ENCODE results near the gene ZCCHC17. TPM values are rescaled to one million over a fixed set of nuclear protein-coding genes. Genes with fewer than 3 reads are reported as not detected.
"Not testable (repeated sequence)": the region's sequence is repeated elsewhere in the genome, so short reads cannot be mapped to it uniquely, and the experiment has no call there.

The ZCCHC17 gene
- total RNA-seq, 2 donors from 2014 or later: 35.3 to 37.8 TPM

DNA sequence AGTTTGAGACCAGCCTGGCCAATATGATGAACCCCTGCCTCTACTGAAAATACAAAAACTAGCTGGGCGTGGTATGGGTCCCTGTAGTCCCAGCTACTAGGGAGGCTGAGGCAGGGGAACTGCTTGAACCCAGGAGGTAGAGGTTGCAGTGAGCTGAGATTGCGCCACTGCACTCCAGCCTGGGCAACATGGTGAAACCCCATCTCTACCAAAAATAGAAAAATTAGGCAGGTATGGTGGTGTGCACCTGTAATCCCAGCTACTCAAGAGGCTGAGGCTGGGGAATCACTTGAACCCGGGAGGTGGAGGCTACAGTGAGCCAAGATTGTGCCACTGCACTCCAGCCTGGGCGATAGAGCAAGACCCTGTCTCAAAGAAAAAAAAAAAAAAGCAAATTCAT lies 9.0 kb upstream of the ZCCHC17 start:
- H3K27me3 Mint-ChIP-seq; H3K27ac Mint-ChIP-seq; H3K4me1 Mint-ChIP-seq (ENCODE audit: low read depth in 2 of 2); H3K4me3 Mint-ChIP-seq; DNase-seq (ENCODE audit: low spot score); H3K9me3 Mint-ChIP-seq; ATAC-seq: not testable (repeated sequence)
- peaks cover 31% of the 10 kb centered on the region for H3K36me3 Mint-ChIP-seq

- H3K27ac Mint-ChIP-seq: no peak overlapping the region
- DNase-seq (ENCODE audit: low spot score): no peak
- H3K27me3 Mint-ChIP-seq: no peaks in the 10 kb centered on the region
- H3K4me3 Mint-ChIP-seq: no peak overlapping the region
- ATAC-seq: no peak
- peaks cover 35% of the 10 kb centered on the region for H3K36me3 Mint-ChIP-seq
- peaks cover 0 to 9% of the 10 kb centered on the region in 2 donors for H3K4me1 Mint-ChIP-seq (ENCODE audit: low read depth in 2 of 2)
- no peaks in the 10 kb centered on the region for H3K9me3 Mint-ChIP-seq
Observed at GRCh38 chr1:31289021-31289420, 7.8 kb upstream of the ZCCHC17 start.

DNA sequence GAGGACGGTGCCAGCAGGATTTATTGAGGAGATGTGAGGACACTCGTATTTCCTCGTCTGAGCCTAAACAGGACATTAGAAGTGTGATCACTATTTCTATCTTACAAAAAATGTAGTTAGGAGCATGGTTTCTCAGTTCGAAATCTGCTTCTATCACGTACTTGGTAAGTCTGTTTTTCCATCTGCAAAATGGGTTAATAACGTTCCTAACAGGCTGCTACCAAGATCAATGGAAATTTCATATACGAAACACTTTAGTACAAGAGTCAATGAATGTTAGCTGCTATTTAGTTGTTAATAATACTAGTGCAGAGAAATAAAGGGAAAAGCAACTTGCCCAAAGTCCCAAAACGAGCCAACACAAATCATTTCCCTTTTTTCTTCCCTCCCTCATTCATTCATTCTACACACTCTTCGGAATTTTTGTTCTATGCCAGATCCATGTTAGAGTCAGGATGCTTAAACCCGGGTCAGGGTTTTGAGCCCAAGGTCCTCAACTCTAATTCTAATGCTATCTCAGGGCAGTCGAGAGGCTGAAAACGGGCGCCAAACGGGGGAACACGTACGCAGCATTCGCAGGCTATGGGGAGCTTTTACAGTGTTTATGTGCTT lies 852 bp upstream of the ZCCHC17 start:
- Mint-ChIP-seq H3K4me3 (no peak overlapping the region), H3K4me1 (ENCODE audit: low read depth in 2 of 2) (peaks cover 0 to 39% of the 10 kb centered on the region in 2 donors), H3K36me3 (peaks cover 32% of the 10 kb centered on the region), H3K27ac (no peak overlapping the region), H3K27me3 (no peaks in the 10 kb centered on the region), H3K9me3 (peaks cover 2% of the 10 kb centered on the region)
- ATAC-seq (no peak), DNase-seq (ENCODE audit: low spot score) (no peak)

DNA sequence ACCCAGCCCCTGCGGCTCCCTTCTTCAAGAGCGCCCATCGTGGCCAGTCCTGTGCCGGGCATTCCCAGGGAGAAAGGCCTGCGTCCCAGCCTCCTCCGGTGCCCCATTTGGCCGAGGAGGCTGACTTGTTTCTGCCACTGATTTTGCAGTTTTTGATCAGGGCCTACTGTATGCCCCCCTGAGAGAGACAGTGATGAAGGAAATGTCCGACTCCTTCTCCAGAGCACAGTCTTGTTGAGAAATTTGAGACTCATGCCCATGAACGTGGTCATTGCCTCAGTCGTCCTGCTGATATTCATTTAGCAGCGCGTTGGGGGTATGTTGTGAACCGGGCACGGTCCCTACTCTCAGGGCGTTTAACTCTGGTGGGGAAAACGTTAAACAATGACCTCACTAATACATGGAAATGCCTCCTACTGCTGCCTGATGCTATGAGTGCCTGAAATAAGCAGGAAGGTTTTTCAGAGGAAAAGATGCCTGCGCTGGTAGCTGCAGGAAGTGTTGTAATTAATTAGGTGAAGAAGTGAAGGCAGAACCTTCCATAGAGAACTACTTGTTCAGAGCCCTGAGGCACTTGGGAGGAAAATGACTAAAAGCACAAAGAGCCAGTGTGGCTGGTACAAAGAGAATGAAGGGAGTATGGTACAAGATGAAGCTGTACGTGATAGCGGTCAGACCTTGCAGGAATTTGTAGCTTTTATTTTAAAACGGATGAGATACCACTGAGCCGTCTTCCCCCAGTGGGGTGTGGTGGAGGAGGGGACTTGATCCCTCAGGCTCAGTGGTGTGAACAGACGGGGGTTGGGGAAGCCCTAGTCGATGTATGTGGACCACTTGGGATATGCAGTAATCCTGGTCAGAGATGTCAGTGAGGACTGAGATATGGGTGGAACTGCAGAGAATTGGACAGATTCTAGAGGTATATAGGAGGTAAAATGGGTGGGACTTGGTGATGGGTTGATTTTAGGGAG lies 730 bp downstream of the ZCCHC17 start:
- DNase-seq (ENCODE audit: low spot score): no peak
- H3K27ac Mint-ChIP-seq: no peak overlapping the region
- peaks cover 2% of the 10 kb centered on the region for H3K9me3 Mint-ChIP-seq
- no peak for ATAC-seq
- peaks cover 33% of the 10 kb centered on the region for H3K36me3 Mint-ChIP-seq
- H3K27me3 Mint-ChIP-seq: no peaks in the 10 kb centered on the region
- H3K4me3 Mint-ChIP-seq: no peak overlapping the region
- H3K4me1 Mint-ChIP-seq (ENCODE audit: low read depth in 2 of 2): peaks cover 6 to 47% of the 10 kb centered on the region in 2 donors

GRCh38 chr1:31299365-31299764 lies 2.5 kb downstream of the ZCCHC17 start:
- Mint-ChIP-seq H3K27ac (no peak overlapping the region), H3K9me3 (peaks cover 2% of the 10 kb centered on the region), H3K4me3 (no peak overlapping the region), H3K27me3 (no peaks in the 10 kb centered on the region), H3K4me1 (ENCODE audit: low read depth in 2 of 2) (peaks cover 14 to 48% of the 10 kb centered on the region in 2 donors), H3K36me3 (peaks cover 26% of the 10 kb centered on the region)
- DNase-seq (ENCODE audit: low spot score): no peak
- no peak for ATAC-seq

- Mint-ChIP-seq H3K27ac (no peak overlapping the region), H3K36me3 (peaks cover 26% of the 10 kb centered on the region), H3K4me1 (ENCODE audit: low read depth in 2 of 2) (peaks cover 14 to 42% of the 10 kb centered on the region in 2 donors), H3K4me3 (no peak overlapping the region), H3K27me3 (no peaks in the 10 kb centered on the region), H3K9me3 (peaks cover 2% of the 10 kb centered on the region)
- ATAC-seq (peak; percentile 48 to 56), DNase-seq (ENCODE audit: low spot score) (peak; percentile 73)
Observed at GRCh38 chr1:31300193-31300592, 3.4 kb downstream of the ZCCHC17 start.

GRCh38 chr1:31302709-31303441 lies 6.0 kb downstream of the ZCCHC17 start:
- DNase-seq (ENCODE audit: low spot score) (no peak), ATAC-seq (no peak)
- Mint-ChIP-seq H3K4me3 (no peak overlapping the region), H3K27ac (peak overlapping the region; percentile 13 to 72), H3K9me3 (peaks cover 2% of the 10 kb centered on the region), H3K4me1 (ENCODE audit: low read depth in 2 of 2) (peaks cover 17 to 45% of the 10 kb centered on the region in 2 donors), H3K36me3 (peaks cover 26% of the 10 kb centered on the region), H3K27me3 (no peaks in the 10 kb centered on the region)

GRCh38 chr1:31306278-31306677 lies 9.4 kb downstream of the ZCCHC17 start:
- ATAC-seq (no peak), DNase-seq (ENCODE audit: low spot score) (no peak)
- peaks cover 13% of the 10 kb centered on the region for H3K36me3 Mint-ChIP-seq
- H3K27ac Mint-ChIP-seq: peak overlapping the region in 1 of 2 donors; percentile 17
- no peak overlapping the region for H3K4me3 Mint-ChIP-seq
- H3K9me3 Mint-ChIP-seq: no peaks in the 10 kb centered on the region
- H3K4me1 Mint-ChIP-seq (ENCODE audit: low read depth in 2 of 2): peaks cover 24 to 29% of the 10 kb centered on the region in 2 donors
- no peaks in the 10 kb centered on the region for H3K27me3 Mint-ChIP-seq

- Mint-ChIP-seq H3K27ac (no peak overlapping the region), H3K4me1 (ENCODE audit: low read depth in 2 of 2) (peaks cover 16 to 20% of the 10 kb centered on the region in 2 donors), H3K9me3 (no peaks in the 10 kb centered on the region), H3K27me3 (no peaks in the 10 kb centered on the region), H3K4me3 (no peak overlapping the region), H3K36me3 (peaks cover 10% of the 10 kb centered on the region)
- DNase-seq (ENCODE audit: low spot score) (no peak), ATAC-seq (no peak)
Observed at GRCh38 chr1:31308036-31308435, 11.2 kb downstream of the ZCCHC17 start.

GRCh38 chr1:31310198-31310597 lies 13.4 kb downstream of the ZCCHC17 start:
- H3K36me3 Mint-ChIP-seq: peaks cover 10% of the 10 kb centered on the region

GRCh38 chr1:31315902-31316301 lies 19.1 kb downstream of the ZCCHC17 start:
- DNase-seq (ENCODE audit: low spot score) (no peak), ATAC-seq (no peak)
- Mint-ChIP-seq H3K9me3 (no peaks in the 10 kb centered on the region), H3K27ac (no peak overlapping the region), H3K4me1 (ENCODE audit: low read depth in 2 of 2) (peaks cover 0 to 2% of the 10 kb centered on the region in 2 donors), H3K27me3 (no peaks in the 10 kb centered on the region), H3K36me3 (peaks cover 10% of the 10 kb centered on the region), H3K4me3 (no peak overlapping the region)

More at GRCh38 chr1:31310198-31310597, 13.4 kb downstream of the ZCCHC17 start:
- DNase-seq (ENCODE audit: low spot score): no peak
- no peaks in the 10 kb centered on the region for H3K27me3 Mint-ChIP-seq
- H3K9me3 Mint-ChIP-seq: no peaks in the 10 kb centered on the region
- no peak for ATAC-seq
- peaks cover 10 to 15% of the 10 kb centered on the region in 2 donors for H3K4me1 Mint-ChIP-seq (ENCODE audit: low read depth in 2 of 2)
- H3K4me3 Mint-ChIP-seq: no peak overlapping the region
- no peak overlapping the region for H3K27ac Mint-ChIP-seq

- no peak for DNase-seq (ENCODE audit: low spot score)
- ATAC-seq: no peak
- H3K9me3 Mint-ChIP-seq: no peaks in the 10 kb centered on the region
- no peaks in the 10 kb centered on the region for H3K27me3 Mint-ChIP-seq
- peaks cover 10% of the 10 kb centered on the region for H3K36me3 Mint-ChIP-seq
- H3K4me1 Mint-ChIP-seq (ENCODE audit: low read depth in 2 of 2): peaks cover 0 to 2% of the 10 kb centered on the region in 2 donors
- H3K4me3 Mint-ChIP-seq: no peak overlapping the region
- H3K27ac Mint-ChIP-seq: no peak overlapping the region
Observed at GRCh38 chr1:31318146-31318545, 21.3 kb downstream of the ZCCHC17 start.

DNA sequence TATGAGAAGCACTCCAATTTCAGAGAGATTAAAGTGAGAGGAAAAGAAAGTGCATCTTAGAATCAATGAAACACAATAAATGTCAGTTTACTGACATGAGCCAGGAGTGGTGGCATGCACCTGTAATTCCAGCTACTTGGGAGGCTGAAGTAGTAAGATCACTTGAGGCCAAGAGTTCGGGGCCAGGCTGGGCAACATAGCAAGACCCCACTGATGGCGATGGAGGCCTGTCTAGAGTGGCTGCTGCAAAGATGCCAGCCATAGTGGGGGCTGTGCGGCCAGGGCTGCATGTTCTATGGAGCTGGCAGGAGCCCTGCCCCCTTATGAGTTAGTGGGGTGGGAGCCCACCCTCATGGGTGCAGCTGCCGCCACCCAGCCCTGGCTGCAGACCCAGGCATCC lies 27.3 kb downstream of the ZCCHC17 start:
- Mint-ChIP-seq H3K4me3 (no peak overlapping the region), H3K4me1 (ENCODE audit: low read depth in 2 of 2) (peaks cover 0 to 4% of the 10 kb centered on the region in 2 donors), H3K27me3 (no peaks in the 10 kb centered on the region), H3K9me3 (no peaks in the 10 kb centered on the region), H3K36me3 (peaks cover 10% of the 10 kb centered on the region), H3K27ac (no peak overlapping the region)
- no peak for DNase-seq (ENCODE audit: low spot score)
- no peak for ATAC-seq

Measured in natural killer cell treated with Interleukin-12 subunit alpha and Interleukin-12 subunit beta and Interleukin-15 and Interleukin-18, amount 100 ng/mL, for 72 hours (primary cell).